Measurements from ENCODE around the gene ARID3C.

DNA sequence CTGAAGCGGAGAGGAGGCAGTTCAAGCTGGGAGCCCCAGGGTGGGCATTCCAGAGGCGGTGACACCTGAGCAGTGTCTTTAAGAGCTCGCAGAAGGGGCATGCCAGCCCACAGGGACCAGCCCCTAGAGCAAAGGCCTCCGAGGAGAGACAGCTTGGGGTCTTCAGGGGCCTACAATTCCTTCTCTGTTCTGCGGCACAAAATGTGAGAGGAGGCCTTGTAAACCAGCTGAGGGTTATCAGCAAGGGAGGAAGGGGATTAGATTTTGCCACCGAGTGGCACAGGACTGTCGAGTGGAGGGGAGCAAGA lies 9.2 kb upstream of the ARID3C start:
- TF ChIP-seq CTCF (conservative IDR thresholded peaks at IDR 0.05; ENCODE audit: low read length): no peak
- TF ChIP-seq EZH2phosphoT487 (IDR thresholded peaks at IDR 0.05; ENCODE audit: borderline replicate concordance): no peak

Measured in Loucy (cell line).